Cerebellar cortex (tissue), 1 donor: ENCODE data around the gene TCFL5.

Source experiments
- DNase-seq: peaks from one replicate; pipeline ENCODE4 v3.0.0-alpha.2; 2015; ENCODE audit warnings: low spot score

Gene TCFL5

GRCh38 chr20:62861726-62862336, at the start of gene TCFL5:
TCFL5 (minus strand) TSS chr20:62861822; CDS start chr20:62861670, 152 bp downstream.
- DNase-seq, result peak; percentile 63

- DNase-seq, result no peak
Measured at GRCh38 chr20:62910777-62911497, 49.3 kb upstream of the TCFL5 start.

GRCh38 chr20:62910217-62910766, 48.7 kb upstream of the TCFL5 start:
- DNase-seq, result no peak

GRCh38 chr20:62908971-62909791, 47.6 kb upstream of the TCFL5 start:
- no peak for DNase-seq

- no peak for DNase-seq
Measured at GRCh38 chr20:62907384-62908317, 46.0 kb upstream of the TCFL5 start.

GRCh38 chr20:62906647-62907375, 45.2 kb upstream of the TCFL5 start:
- DNase-seq, result no peak

- peak; percentile 95 for DNase-seq
Measured at GRCh38 chr20:62906209-62906608, 44.6 kb upstream of the TCFL5 start.

GRCh38 chr20:62905536-62906117, 44.0 kb upstream of the TCFL5 start:
- DNase-seq, result peak; percentile 82

- DNase-seq, result no peak
Measured at GRCh38 chr20:62902926-62903615, 41.4 kb upstream of the TCFL5 start.

GRCh38 chr20:62901891-62902290, 40.3 kb upstream of the TCFL5 start:
- no peak for DNase-seq

- DNase-seq, result peak; percentile 65
Measured at GRCh38 chr20:62900692-62901584, 39.3 kb upstream of the TCFL5 start.

- peak; percentile 85 for DNase-seq
Measured at GRCh38 chr20:62900052-62900691, 38.5 kb upstream of the TCFL5 start.

GRCh38 chr20:62899633-62900051, 38.0 kb upstream of the TCFL5 start:
- peak; percentile 60 for DNase-seq

- DNase-seq, result no peak
Measured at GRCh38 chr20:62898970-62899632, 37.5 kb upstream of the TCFL5 start.

GRCh38 chr20:62898093-62898964, 36.7 kb upstream of the TCFL5 start:
- peak; percentile 66 for DNase-seq

- no peak for DNase-seq
Measured at GRCh38 chr20:62897666-62898065, 36.0 kb upstream of the TCFL5 start.

GRCh38 chr20:62896526-62896925, 34.9 kb upstream of the TCFL5 start:
- peak; percentile 62 for DNase-seq
